GM12801 (cell line): ENCODE measurements around the gene SLC35G6.

Source experiments
- TF ChIP-seq, protein P1 (sequence below): IDR thresholded peaks from one replicate; pipeline ENCODE4 v1.5.1; 2011; ENCODE audit warnings: control low read depth; ENCODE audit not compliant: insufficient read length; ENCODE audit errors: extremely low read depth

Gene SLC35G6

DNA sequence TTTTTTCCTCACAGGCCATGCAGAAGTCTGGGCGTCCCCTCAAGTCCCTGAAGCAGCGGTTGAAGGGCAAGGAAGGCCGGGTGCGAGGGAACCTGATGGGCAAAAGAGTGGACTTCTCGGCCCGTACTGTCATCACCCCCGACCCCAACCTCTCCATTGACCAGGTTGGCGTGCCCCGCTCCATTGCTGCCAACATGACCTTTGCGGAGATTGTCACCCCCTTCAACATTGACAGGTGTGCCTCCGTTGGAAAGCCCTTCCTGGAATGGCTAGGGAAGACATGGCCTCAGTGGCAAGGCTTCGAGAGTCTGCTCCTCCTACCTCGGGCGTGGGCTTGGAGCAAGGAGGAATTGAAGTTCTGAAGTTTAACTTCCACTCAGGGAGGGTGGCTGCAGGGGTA lies 16.4 kb downstream of the SLC35G6 start:
- TF ChIP-seq, protein P1, sequence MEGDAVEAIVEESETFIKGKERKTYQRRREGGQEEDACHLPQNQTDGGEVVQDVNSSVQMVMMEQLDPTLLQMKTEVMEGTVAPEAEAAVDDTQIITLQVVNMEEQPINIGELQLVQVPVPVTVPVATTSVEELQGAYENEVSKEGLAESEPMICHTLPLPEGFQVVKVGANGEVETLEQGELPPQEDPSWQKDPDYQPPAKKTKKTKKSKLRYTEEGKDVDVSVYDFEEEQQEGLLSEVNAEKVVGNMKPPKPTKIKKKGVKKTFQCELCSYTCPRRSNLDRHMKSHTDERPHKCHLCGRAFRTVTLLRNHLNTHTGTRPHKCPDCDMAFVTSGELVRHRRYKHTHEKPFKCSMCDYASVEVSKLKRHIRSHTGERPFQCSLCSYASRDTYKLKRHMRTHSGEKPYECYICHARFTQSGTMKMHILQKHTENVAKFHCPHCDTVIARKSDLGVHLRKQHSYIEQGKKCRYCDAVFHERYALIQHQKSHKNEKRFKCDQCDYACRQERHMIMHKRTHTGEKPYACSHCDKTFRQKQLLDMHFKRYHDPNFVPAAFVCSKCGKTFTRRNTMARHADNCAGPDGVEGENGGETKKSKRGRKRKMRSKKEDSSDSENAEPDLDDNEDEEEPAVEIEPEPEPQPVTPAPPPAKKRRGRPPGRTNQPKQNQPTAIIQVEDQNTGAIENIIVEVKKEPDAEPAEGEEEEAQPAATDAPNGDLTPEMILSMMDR = no peak

DNA sequence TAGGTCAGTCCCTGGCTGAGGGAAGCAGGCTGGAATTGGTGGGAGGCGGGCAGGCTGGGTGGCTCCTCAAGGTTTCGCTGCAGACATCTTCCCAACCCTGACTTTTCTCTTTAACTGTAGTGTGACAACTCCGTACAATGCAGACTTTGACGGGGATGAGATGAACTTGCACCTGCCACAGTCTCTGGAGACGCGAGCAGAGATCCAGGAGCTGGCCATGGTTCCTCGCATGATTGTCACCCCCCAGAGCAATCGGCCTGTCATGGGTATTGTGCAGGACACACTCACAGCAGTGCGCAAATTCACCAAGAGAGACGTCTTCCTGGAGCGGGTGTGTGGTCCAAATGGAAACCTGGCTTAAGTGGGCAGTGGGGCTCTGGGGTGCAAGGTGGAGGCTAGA lies 17.9 kb downstream of the SLC35G6 start:
- TF ChIP-seq, protein P1 = no peak

DNA sequence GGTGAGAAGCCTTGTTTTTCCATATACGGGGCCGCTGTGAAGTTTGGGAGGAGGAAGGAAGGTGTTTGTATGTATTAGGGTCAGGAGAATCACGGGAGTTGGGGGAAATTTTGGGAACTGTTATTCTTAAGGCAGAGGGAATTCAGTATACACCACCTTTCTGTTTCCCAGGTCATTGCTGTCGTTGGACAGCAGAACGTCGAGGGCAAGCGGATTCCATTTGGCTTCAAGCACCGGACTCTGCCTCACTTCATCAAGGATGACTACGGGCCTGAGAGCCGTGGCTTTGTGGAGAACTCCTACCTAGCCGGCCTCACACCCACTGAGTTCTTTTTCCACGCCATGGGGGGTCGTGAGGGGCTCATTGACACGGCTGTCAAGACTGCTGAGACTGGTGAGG lies 20.5 kb downstream of the SLC35G6 start:
- TF ChIP-seq, protein P1 = no peak

DNA sequence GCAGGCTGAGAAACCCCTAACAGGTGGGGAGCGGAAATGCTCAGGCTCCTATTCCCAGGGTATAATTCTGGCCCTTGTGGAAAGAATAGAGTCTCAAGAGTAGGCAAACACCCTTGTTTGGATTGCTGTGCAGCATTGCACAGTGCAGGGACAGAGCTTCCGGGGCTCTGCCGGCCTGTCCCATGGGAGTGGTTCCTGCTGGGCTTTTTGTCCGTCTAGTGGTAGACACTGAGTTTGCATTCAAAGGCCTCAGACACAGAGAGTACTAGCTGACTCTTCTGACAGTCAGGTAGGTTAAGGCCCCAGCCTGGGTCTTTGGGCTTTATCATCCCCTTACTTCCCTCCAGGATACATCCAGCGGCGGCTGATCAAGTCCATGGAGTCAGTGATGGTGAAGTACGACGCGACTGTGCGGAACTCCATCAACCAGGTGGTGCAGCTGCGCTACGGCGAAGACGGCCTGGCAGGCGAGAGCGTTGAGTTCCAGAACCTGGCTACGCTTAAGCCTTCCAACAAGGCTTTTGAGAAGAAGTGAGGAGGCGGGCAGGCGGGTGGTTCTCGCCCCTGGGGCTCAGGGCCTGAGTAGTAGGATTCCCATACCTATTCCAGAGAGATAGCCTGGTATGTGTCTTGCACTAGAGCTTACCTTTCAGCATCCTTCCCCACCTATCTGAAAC lies 21.1 kb downstream of the SLC35G6 start:
- TF ChIP-seq, protein P1 = no peak

DNA sequence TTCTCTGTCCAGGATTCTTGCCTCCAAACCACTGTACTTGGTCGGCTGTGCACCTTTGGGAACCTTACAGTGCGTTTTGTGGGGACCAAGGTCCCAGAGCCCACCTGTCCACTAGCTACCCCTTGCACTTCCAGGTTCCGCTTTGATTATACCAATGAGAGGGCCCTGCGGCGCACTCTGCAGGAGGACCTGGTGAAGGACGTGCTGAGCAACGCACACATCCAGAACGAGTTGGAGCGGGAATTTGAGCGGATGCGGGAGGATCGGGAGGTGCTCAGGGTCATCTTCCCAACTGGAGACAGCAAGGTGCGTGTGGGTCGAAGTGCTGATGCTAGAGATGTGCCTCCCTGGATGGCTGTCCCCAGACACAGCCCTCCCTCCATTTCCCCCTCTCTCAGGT lies 21.7 kb downstream of the SLC35G6 start:
- TF ChIP-seq, protein P1 = no peak

DNA sequence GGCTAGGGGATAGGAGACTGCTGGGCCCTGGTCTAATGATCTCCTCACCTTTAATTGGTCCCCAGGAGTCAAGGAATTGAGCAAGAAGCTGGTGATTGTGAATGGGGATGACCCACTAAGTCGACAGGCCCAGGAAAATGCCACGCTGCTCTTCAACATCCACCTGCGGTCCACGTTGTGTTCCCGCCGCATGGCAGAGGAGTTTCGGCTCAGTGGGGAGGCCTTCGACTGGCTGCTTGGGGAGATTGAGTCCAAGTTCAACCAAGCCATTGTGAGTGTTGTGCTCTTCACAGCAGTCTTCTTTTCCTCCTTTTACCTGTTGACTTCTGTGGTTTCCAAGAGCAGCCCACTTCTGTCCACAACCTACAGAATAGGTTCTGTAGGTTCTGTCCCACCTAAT lies 22.3 kb downstream of the SLC35G6 start:
- TF ChIP-seq, protein P1 = no peak

DNA sequence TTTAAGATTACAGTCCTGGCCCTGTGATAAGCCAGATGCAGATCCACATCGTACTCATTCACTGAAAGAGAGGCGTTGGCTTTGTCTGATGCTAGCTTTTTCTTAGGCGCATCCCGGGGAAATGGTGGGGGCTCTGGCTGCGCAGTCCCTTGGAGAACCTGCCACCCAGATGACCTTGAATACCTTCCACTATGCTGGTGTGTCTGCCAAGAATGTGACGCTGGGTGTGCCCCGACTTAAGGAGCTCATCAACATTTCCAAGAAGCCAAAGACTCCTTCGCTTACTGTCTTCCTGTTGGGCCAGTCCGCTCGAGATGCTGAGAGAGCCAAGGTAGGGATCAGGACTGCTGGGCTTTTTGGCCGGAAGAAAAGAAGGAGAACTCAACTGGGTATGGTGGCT lies 26.9 kb downstream of the SLC35G6 start:
- TF ChIP-seq, protein P1 = no peak
